Panc1 (cell line): ENCODE results near the gene KMT2E.

ENCODE experiments used
- POLR2AphosphoS5 ChIP-seq: IDR thresholded peaks from 2 replicates; pipeline ENCODE4 v1.6.1; 2012; ENCODE audit warnings: mild to moderate bottlenecking, low read depth, low read length, moderate library complexity
- SIN3A ChIP-seq: IDR thresholded peaks from 2 replicates; pipeline ENCODE4 v1.6.1; 2012; ENCODE audit warnings: low read depth, mild to moderate bottlenecking, low read length, moderate library complexity, borderline replicate concordance; ENCODE audit not compliant: insufficient read depth
- TF ChIP-seq, protein P1 (sequence below): fragments of 450-650 bp; IDR thresholded peaks from 2 replicates; pipeline ENCODE4 v1.5.1; 2017; ENCODE audit warnings: mild to moderate bottlenecking

- TF ChIP-seq POLR2AphosphoS5 (no peak), SIN3A (no peak)
- TF ChIP-seq, protein P1, sequence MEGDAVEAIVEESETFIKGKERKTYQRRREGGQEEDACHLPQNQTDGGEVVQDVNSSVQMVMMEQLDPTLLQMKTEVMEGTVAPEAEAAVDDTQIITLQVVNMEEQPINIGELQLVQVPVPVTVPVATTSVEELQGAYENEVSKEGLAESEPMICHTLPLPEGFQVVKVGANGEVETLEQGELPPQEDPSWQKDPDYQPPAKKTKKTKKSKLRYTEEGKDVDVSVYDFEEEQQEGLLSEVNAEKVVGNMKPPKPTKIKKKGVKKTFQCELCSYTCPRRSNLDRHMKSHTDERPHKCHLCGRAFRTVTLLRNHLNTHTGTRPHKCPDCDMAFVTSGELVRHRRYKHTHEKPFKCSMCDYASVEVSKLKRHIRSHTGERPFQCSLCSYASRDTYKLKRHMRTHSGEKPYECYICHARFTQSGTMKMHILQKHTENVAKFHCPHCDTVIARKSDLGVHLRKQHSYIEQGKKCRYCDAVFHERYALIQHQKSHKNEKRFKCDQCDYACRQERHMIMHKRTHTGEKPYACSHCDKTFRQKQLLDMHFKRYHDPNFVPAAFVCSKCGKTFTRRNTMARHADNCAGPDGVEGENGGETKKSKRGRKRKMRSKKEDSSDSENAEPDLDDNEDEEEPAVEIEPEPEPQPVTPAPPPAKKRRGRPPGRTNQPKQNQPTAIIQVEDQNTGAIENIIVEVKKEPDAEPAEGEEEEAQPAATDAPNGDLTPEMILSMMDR, result no peak
Measured at GRCh38 chr7:105015390-105015965, 1.5 kb downstream of the KMT2E start.
